Neuronal stem cell (in vitro differentiated cells): ENCODE data around the gene CCT5.

Source experiments
- DNase-seq: peaks from one replicate; pipeline ENCODE4 v3.0.0-alpha.2; 2013; ENCODE audit warnings: low spot score
- H2AFZ ChIP-seq: one replicate; pipeline ENCODE4 v1.6.1; 2013; ENCODE audit warnings: mild to moderate bottlenecking, low read length, inconsistent platforms
- H2AK5ac ChIP-seq: 2 replicates; pipeline ENCODE4 v1.6.1; 2013; ENCODE audit warnings: low read depth, mild to moderate bottlenecking, inconsistent platforms, low read length, moderate library complexity, mixed read lengths
- H2BK120ac ChIP-seq: 2 replicates; pipeline ENCODE4 v1.6.1; 2013; ENCODE audit warnings: low read depth, mild to moderate bottlenecking, inconsistent platforms, low read length, moderate library complexity, mixed read lengths
- H2BK12ac ChIP-seq: one replicate; pipeline ENCODE4 v1.6.1; 2013; ENCODE audit warnings: low read length, inconsistent platforms
- H2BK15ac ChIP-seq: 2 replicates; pipeline ENCODE4 v1.6.1; 2013; ENCODE audit warnings: mild to moderate bottlenecking, low read length, inconsistent platforms, mixed read lengths
- H2BK5ac ChIP-seq: one replicate; pipeline ENCODE4 v1.6.1; 2013; ENCODE audit warnings: inconsistent platforms, mild to moderate bottlenecking, low read length, moderate library complexity
- H3K14ac ChIP-seq: one replicate; pipeline ENCODE4 v1.6.1; 2013; ENCODE audit warnings: low read length, inconsistent platforms
- H3K18ac ChIP-seq: 2 replicates; pipeline ENCODE4 v1.6.1; 2013; ENCODE audit warnings: low read length, inconsistent platforms
- H3K23ac ChIP-seq: 2 replicates; pipeline ENCODE4 v1.6.1; 2013; ENCODE audit warnings: low read depth, mild to moderate bottlenecking, mixed read lengths, low read length, inconsistent platforms; ENCODE audit not compliant: poor library complexity
- H3K27ac ChIP-seq: replicated peaks from 3 replicates; pipeline ENCODE4 v1.5.1; 2013; ENCODE audit warnings: low read length, inconsistent platforms
- H3K27me3 ChIP-seq, 3 experiments: 2 replicates each; pipeline ENCODE4 v1.6.1; 2013; ENCODE audit warnings: low read length in 3 of 3, mild to moderate bottlenecking in 2 of 3, inconsistent platforms in 1 of 3, low read depth in 1 of 3, mixed read lengths in 1 of 3, moderate library complexity in 1 of 3; ENCODE audit not compliant: control insufficient read depth in 3 of 3, insufficient read depth in 3 of 3
- H3K36me3 ChIP-seq, 2 donors: replicated peaks in 1 of 2; 2 replicates each; pipeline ENCODE4 v1.6.1; 2013; ENCODE audit warnings: low read length in 2 of 2; ENCODE audit not compliant: control insufficient read depth in 2 of 2, insufficient read depth in 2 of 2
- H3K4ac ChIP-seq: 2 replicates; pipeline ENCODE4 v1.6.1; 2013; ENCODE audit warnings: inconsistent platforms, mild to moderate bottlenecking, low read length, moderate library complexity
- H3K4me1 ChIP-seq, 2 donors: 1 replicate in 1 of 2; 2 replicates in 1 of 2; pipeline ENCODE4 v1.6.1; 2013; ENCODE audit warnings: low read length in 2 of 2, low read depth in 1 of 2; ENCODE audit not compliant: control insufficient read depth in 2 of 2, insufficient read depth in 1 of 2
- H3K4me2 ChIP-seq: one replicate; pipeline ENCODE4 v1.6.1; 2013; ENCODE audit warnings: mild to moderate bottlenecking, low read length, inconsistent platforms; ENCODE audit not compliant: insufficient read depth, poor library complexity, severe bottlenecking
- H3K4me3 ChIP-seq, 2 donors: 2 replicates each; pipeline ENCODE4 v1.5.1; 2013; ENCODE audit warnings: low read length in 2 of 2, mild to moderate bottlenecking in 2 of 2, inconsistent platforms in 1 of 2, moderate library complexity in 1 of 2
- H3K79me1 ChIP-seq: one replicate; pipeline ENCODE4 v1.6.1; 2013; ENCODE audit warnings: low read depth, mild to moderate bottlenecking, inconsistent platforms, low read length, moderate library complexity
- H3K9ac ChIP-seq: one replicate; pipeline ENCODE4 v1.6.1; 2013; ENCODE audit warnings: mild to moderate bottlenecking, low read depth, low read length, inconsistent platforms; ENCODE audit not compliant: poor library complexity
- H3K9me3 ChIP-seq, 2 donors: replicated peaks in 1 of 2; 2 replicates each; pipeline versions ENCODE3 to v1.6.1; 2013; ENCODE audit warnings: low read length in 2 of 2, mild to moderate bottlenecking in 2 of 2, inconsistent platforms in 1 of 2, low read depth in 1 of 2, mixed read lengths in 1 of 2, moderate library complexity in 1 of 2; ENCODE audit not compliant: control insufficient read depth in 2 of 2, insufficient read depth in 1 of 2
- H4K8ac ChIP-seq: one replicate; pipeline ENCODE4 v1.6.1; 2013; ENCODE audit warnings: low read depth, mild to moderate bottlenecking, inconsistent platforms, low read length, moderate library complexity
- H4K91ac ChIP-seq: one replicate; pipeline ENCODE4 v1.6.1; 2013; ENCODE audit warnings: low read length, low read depth, mild to moderate bottlenecking, inconsistent platforms; ENCODE audit not compliant: poor library complexity
- WGBS, 2 donors: extraction: QIAGEN DNeasy Blood & Tissue Kit; methylation state at CpG; one replicate each; pipeline ENCODE4 v1.1.7; 2013; ENCODE audit warnings: missing lambda C conversion rate in 2 of 2, mixed read lengths in 1 of 2; ENCODE audit not compliant: insufficient read length in 2 of 2, insufficient replicate concordance in 1 of 2; ENCODE audit errors: extremely low coverage in 2 of 2; 5-methylcytosine and 5-hydroxymethylcytosine counted together

The CCT5 gene

DNA sequence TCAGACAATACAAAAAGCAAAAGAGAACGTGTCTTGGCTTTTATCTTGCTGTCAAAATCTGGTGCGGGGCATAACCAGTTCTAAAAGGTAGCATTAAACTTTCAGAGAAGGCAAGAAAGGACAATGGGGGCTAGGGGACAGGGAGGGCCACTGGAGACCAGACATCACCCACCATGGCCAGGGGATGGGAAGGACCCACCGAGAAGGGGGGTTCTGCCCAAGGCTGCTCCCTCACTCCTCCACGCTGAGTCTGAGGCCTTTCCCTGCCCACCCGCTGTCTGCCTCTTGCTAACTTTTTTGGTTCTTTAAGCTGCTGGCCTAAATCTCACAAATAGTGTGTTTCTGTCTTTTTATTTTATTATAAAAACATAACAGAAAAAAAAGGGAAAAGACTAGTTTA is 34.0 kb upstream of the CCT5 start:
- no CpG with 5 or more reads among the region's 5 CpGs for WGBS, 2 donors
- no peak overlapping the region for H3K18ac ChIP-seq

GRCh38 chr5:10218658-10219057 is 31.4 kb upstream of the CCT5 start:
- no CpG with 5 or more reads among the region's 8 CpGs for WGBS, 2 donors

More for the DNA sequence above, 34.0 kb upstream of the CCT5 start:
- no peaks in the 10 kb centered on the region for H3K79me1 ChIP-seq
- H2AFZ ChIP-seq: no peak overlapping the region
- no peak overlapping the region for H3K9ac ChIP-seq
- no peak overlapping the region for H3K14ac ChIP-seq
- no peak overlapping the region for H2BK5ac ChIP-seq
- H3K9me3 ChIP-seq: no peaks in the 10 kb centered on the region
- no peak overlapping the region for H4K91ac ChIP-seq
- H3K27me3 ChIP-seq: no peaks in the 10 kb centered on the region
- no peak overlapping the region for H3K4ac ChIP-seq
- H3K36me3 ChIP-seq: no peaks in the 10 kb centered on the region
- H2BK15ac ChIP-seq: no peak overlapping the region
- no peak for DNase-seq
- H3K4me1 ChIP-seq: peaks cover 0 to 2% of the 10 kb centered on the region in 2 donors
- no peak overlapping the region for H3K23ac ChIP-seq
- H2BK120ac ChIP-seq: no peak overlapping the region
- H4K8ac ChIP-seq: no peak overlapping the region
- H2BK12ac ChIP-seq: no peak overlapping the region
- no peak overlapping the region for H3K27ac ChIP-seq
- no peak overlapping the region for H2AK5ac ChIP-seq
- no peak overlapping the region for H3K4me2 ChIP-seq
- H3K4me3 ChIP-seq: no peak overlapping the region

GRCh38 chr5:10219068-10219467 is 31.0 kb upstream of the CCT5 start:
- Histone ChIP-seq H2BK15ac (no peak overlapping the region), H3K36me3 (peaks cover 0 to 2% of the 10 kb centered on the region in 2 donors), H2AK5ac (no peak overlapping the region), H2BK12ac (no peak overlapping the region), H3K23ac (no peak overlapping the region), H3K4me3 (no peak overlapping the region), H3K9me3 (no peaks in the 10 kb centered on the region), H3K4me1 (no peaks in the 10 kb centered on the region), H2AFZ (no peak overlapping the region), H3K18ac (no peak overlapping the region), H3K27me3 (no peaks in the 10 kb centered on the region), H2BK120ac (no peak overlapping the region), H4K91ac (no peak overlapping the region), H3K79me1 (no peaks in the 10 kb centered on the region), H2BK5ac (no peak overlapping the region), H3K4me2 (no peak overlapping the region), H4K8ac (no peak overlapping the region), H3K14ac (no peak overlapping the region), H3K27ac (no peak overlapping the region), H3K9ac (no peak overlapping the region), H3K4ac (no peak overlapping the region)
- no peak for DNase-seq
- WGBS, 2 donors: no CpG with 5 or more reads among the region's 4 CpGs

More at GRCh38 chr5:10218658-10219057, 31.4 kb upstream of the CCT5 start:
- H3K4me2 ChIP-seq: no peak overlapping the region
- H2AFZ ChIP-seq: no peak overlapping the region
- H3K4me3 ChIP-seq: no peak overlapping the region
- H3K9me3 ChIP-seq: no peaks in the 10 kb centered on the region
- H2AK5ac ChIP-seq: no peak overlapping the region
- H2BK12ac ChIP-seq: no peak overlapping the region
- no peak overlapping the region for H3K27ac ChIP-seq
- H2BK5ac ChIP-seq: no peak overlapping the region
- DNase-seq: no peak
- no peak overlapping the region for H4K91ac ChIP-seq
- no peak overlapping the region for H3K23ac ChIP-seq
- no peaks in the 10 kb centered on the region for H3K4me1 ChIP-seq
- H3K14ac ChIP-seq: no peak overlapping the region
- H3K36me3 ChIP-seq: peaks cover 0 to 2% of the 10 kb centered on the region in 2 donors
- no peak overlapping the region for H2BK120ac ChIP-seq
- no peak overlapping the region for H4K8ac ChIP-seq
- H3K79me1 ChIP-seq: no peaks in the 10 kb centered on the region
- no peak overlapping the region for H3K4ac ChIP-seq
- no peak overlapping the region for H3K18ac ChIP-seq
- H2BK15ac ChIP-seq: no peak overlapping the region
- H3K27me3 ChIP-seq: no peaks in the 10 kb centered on the region
- H3K9ac ChIP-seq: no peak overlapping the region

DNA sequence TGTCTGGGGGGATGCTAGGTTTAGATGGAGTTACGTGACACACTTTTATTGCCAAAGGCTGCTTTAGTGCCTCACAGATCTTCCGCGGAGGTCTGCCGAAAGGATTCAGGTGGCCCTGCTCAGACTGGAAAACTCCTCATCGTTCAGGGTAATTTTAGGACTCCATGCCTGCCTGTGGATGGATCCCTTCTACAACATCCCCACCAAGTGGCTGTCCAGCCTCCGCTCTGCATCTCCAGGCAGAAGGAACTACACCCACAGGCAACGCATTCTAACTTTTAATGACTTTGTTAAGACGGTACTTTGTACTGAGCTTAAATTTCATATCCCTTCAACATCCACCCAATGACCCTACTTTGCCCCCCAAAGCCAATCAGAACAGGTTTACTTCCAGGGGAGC is 29.8 kb upstream of the CCT5 start:
- Histone ChIP-seq H2BK120ac (no peak overlapping the region), H3K9me3 (peaks cover 0 to 6% of the 10 kb centered on the region in 2 donors), H3K4me2 (no peak overlapping the region), H4K8ac (no peak overlapping the region), H3K4ac (no peak overlapping the region), H3K36me3 (peaks cover 0 to 2% of the 10 kb centered on the region in 2 donors), H2BK5ac (no peak overlapping the region), H2AFZ (no peak overlapping the region), H3K9ac (no peak overlapping the region), H2BK12ac (no peak overlapping the region), H3K27ac (no peak overlapping the region), H3K4me1 (no peaks in the 10 kb centered on the region), H3K27me3 (no peaks in the 10 kb centered on the region), H3K18ac (no peak overlapping the region), H2BK15ac (no peak overlapping the region), H3K4me3 (no peak overlapping the region), H3K14ac (no peak overlapping the region), H4K91ac (no peak overlapping the region), H3K79me1 (no peaks in the 10 kb centered on the region), H3K23ac (no peak overlapping the region), H2AK5ac (no peak overlapping the region)
- no CpG with 5 or more reads among the region's 8 CpGs for WGBS, 2 donors
- DNase-seq: no peak
